NCI-H446 (cell line): ENCODE results near the gene PPM1J.

Experiments
- DNase-seq, 2 experiments: peaks; one replicate each; lab custom pipeline; 2025; lab: John Stamatoyannopoulos, UW

Gene PPM1J

DNA sequence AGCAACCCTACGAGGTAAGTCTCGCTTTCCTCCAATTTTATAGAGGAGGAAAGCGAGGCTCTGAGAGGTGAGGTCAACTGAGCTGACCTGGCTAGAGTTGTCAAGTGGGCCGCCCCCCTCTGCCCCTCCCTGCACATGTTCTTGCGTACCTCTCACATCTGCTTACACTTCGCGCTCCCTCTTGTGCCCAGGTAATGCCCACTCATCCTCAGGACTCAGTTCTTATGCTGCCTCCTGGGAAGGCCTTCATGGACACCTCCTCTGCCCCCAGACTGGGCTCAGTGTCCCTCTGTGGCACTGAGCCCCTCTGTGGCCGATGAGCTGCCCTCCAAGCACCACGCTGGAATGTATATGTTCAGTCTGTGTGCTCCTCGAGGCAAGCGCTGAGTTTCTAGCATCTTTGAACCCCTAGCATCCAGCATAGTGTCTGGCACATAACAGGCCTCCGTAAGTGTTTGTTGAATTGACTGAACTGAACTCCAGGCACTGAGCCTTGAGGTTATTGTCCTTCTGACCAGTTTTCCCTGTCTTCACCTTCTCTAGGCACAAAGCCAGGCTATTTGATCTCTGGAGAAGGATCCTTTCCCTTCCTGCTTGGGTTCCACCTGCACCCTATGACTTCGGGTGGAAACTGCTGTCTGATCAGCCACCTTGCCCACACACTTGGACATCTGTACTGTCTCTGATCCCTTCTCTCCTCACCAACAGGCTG is 27.2 kb downstream of the PPM1J start:
- DNase-seq, result no peak

DNA sequence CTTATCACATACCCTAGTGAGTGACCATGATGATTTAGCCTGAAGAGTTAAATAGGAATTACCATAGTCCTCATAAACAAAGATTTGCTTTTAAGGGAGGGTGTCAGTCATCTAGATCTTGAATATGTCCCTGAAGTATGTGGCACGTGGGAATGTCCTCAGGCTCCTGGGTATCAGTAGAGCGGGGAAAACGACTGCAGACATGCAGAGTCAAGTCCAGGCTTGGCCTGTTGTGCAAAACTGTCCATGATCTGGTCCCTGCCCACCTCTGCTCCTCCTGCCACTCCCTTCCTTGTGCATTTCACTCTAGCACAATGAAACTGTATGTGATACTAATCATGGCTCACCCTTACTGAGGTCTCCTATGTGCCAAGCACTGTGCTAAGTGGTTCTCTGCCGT is 27.8 kb downstream of the PPM1J start:
- no peak for DNase-seq

DNA sequence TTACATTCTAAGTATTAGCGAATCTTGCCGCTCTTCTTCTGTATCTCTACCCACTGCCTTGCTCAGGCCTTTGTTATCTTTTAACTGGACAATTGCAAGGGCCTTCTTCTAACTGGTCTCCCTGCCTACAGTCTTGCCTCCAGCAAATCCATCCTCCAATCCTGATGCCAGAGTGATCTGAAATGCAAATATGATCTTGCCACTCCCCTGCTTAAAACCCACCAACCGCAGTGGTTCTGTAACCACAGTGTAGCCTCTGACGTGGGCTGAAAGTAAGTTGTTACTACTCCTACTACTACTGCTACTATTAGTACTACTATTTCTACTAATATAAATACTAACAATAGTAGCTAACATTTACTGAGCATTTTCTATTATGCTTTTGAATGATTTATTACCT is 28.3 kb downstream of the PPM1J start:
- no peak for DNase-seq

DNA sequence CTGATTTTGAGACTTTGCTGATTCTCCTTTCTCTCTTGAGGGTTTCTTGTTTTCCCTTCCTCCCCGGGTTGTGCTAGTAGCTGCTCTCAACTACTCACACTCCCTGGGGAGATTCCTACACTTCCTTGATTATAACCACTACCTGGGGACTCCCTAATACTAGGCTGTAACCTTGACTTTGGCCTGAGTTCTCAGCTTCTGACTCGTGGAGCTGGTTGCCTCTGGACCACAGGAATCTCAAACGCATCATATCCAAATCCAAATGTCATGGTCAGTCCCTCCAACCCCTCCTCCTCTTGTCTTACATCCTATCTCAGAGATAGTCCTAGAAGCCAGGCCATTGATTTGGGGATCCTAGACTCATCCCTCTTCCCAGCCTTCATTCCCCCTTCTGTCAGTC is 28.7 kb downstream of the PPM1J start:
- no peak for DNase-seq

DNA sequence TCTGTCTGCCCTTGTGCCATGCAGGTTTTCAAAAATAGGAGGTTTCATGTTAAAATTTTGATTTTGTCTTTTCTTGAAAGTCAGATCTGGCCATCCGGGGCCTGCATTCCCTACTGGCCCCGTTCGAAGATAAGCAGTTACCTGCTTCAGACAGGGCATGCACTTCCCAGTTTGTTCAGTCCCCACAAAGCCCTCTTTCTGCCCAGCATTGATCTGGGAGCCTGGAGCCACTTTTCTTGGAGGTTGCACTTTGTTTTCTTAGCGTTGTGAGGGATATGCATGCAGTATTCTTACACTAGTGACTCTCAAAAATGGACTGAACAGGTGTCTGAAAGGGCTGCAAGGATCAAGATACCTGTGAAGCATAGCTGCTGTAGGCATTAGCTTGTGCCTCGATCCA is 29.2 kb downstream of the PPM1J start:
- no peak for DNase-seq

DNA sequence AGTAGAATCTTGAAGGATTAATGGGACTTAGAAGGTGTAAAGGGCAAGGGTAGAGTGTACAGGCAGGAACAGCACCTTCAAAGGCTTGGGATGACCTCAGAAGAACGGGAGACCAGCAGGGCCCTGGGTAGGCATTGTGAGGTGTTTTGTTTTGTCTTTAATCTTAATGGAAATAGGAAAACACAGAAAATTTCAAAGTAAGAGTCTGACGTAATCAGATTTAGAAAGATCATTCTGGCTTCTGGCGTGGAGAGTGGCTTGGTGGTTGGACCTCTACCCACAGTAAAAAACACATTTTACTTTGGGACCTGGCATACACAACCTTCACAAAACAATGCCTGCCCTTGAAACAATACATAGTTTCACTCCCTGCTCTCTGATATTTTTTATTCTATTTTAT is 36.5 kb downstream of the PPM1J start:
- no peak for DNase-seq

DNA sequence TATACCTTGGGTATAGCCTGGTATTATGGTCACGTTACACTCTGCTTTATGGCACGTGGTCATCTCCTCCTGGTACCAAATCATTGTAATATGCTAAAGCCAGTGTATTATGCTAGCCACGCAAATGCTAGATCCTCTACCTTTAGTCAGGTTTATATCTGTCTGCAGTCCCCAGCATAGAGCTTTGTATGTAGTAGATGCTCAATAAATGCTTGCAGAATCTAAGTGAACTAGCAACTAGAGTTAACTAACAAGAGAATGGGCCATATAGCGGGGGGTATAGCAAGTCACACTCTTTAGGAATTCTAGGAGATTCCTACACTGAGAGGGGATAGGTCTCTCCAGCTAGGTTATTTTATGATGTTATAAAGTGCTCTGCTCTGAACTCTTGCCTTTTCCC is 37.6 kb downstream of the PPM1J start:
- DNase-seq, result no peak

DNA sequence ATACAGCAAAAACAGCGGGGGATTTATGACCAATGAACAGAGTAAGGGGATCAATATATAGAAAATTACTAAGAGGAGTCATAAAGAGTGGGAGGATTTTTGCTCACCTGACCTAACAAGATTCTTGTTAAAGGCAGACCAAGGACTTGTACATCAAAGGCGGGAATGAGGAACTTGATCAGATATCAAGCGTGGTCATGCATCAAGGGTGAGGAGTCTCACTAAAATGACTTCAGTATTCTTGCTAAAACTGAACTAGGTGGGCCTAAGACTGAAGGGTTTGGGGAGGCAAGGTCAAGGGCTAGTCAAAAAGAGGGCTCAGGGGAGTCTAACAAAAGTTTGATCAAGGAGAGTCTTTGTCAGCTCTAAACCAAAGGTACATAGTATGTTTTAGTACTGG is 38.6 kb downstream of the PPM1J start:
- no peak for DNase-seq

DNA sequence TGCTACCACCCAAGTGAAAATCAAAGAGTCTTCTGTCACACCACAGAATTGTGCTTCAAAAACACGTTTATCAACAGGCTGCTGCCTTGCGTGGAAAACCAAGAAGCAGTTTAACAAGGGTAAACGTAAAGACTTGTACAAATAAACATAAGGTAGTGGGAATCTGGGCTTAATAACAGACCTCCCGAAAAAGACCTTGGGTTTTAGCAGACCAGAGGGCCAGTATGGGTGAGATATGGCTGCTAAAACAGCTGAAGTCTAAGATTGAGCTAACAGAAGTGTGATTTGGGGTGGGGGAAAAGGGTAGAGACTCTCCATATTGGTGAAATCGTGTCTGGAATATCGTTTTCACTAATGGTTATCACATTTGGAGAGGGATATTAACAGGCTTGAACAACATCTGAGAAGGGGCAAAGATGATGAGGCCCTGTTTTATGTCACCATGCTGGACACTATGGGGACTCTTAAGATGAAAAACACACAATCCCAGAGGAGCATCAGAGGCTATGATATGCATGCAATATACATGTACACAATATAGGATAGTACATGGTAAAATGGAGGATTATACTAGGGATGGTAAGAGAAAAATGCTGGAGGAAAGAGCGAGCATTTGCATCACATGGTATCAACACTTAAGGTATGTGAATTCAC is 39.3 kb downstream of the PPM1J start:
- no peak for DNase-seq

DNA sequence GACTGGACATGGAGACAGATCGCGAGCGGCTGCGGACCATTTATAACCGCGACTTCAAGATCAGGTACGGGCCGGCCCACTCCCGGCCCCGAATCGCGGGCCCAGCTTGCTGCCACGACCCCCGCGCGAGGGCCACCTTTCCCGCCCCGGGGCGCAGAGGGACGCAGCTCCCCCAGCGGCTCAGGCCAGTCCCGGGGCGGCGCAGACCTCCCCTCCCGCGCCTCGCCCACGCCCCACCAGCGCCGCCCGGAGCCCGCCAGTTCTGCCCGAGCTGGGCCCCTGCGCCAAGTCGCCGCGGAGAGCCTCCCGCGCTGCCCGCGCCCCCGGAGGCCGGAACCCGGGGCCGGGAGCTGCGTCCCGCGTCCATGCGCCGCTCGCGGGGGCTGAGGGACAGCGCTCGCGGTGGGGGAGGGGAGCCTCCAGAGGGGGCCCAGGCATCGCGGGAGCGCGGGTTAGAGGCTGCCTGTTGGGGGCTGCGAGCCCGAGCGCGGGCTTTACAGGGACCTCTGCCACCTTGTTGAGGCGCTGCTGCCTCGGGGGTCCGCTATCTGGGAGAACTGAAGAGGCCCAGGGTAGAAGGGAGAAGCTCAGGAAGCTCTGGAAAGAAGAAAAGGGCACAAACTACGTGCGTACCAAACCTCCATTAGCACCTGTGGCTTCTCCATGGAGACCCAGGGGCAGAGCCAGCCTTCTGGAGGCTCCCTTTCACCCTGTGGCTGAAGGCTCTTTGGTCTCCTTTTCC is 40.0 kb downstream of the PPM1J start:
- DNase-seq, result peak; percentile 35 to 43

DNA sequence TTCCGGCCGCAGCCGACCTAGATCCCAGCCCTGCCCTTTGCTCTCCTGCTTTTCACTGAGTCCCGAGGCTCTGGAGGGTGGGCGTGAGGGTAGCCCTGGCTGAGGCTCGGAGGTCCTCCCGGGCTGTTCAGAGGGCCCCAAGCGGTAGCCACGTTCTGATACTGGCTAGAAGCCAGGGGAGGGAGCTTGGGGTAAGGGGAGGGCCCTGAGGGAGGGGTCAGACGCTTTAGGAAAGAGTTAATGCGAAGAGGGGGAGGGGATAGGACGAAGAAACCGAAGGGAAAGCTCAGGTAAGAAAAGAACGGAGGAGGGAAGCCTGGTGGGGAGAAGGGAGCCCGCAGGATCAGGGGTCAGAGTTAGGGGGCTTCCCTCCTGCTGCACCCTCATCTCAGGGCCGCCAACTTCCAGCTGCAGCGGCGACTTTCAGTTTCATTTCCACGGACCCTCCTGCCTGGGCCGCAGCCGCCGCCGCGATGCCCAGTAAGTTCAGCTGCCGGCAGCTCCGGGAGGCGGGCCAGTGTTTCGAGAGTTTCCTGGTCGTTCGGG is 40.6 kb downstream of the PPM1J start, which contains the start of gene MOV10:
Gene MOV10, plus strand, starts transcription at position 220 of the 546 bp plus-strand sequence. Its CDS starts 254 bp downstream, at position 474.
- peak; percentile 20 to 62 for DNase-seq

DNA sequence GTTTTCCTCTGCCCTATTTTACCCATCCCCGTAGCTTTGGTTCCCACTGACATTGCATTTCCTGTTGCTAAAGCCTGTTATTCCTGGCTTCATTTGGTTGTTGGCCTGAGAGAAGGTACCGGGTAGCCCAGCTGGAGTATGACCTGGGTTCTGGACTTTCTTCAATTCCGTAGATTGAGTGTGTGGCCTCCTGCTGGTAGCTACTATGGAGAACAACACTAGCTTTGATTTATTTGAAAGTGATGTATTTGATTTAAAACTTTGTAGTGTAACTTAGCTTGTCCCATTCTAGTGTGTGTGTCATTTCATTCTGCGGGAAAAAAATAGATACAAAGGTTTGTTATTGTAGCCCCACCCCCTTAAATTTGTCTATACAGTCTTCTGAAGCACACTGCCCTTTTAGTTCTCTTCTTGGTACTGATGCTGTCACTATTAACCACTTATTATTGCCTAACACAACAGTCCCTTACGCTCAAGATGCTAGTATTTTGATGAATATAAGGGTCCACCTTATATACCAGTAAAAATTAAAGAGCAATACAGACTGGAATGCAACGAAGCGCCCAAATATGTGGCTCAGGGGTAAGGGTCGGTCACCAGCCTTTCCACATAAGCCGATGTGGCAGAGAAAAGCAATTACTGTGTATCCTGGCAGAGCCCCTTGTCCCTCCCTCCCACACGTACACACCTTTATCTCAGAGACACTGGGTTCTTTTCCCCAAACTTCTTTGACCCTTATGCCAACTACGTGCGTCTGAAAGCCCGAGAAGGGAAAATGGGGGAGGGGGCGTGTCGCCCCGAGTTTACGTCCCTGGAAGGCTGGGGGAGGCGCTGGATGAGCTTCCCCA is 41.3 kb downstream of the PPM1J start:
- DNase-seq, result peak; percentile 4 to 9

DNA sequence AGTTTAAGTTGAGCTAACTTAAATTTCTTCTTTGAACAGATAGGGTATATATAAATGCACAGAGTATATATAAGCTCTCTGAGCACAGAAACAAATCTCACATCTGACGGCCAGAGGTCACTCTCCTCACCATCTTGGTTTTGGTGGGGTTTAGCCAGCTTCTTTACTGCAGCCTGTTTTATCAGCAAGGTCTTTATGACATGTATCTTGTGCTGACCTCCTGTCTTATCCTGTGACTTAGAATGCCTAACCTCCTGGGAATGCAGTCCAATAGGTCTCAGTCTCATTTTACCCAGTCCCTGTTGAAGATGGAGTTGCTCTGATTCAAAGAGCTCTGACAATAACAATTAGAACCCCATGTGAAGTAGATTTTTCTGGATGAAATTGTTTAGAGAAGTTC is 42.3 kb downstream of the PPM1J start:
- DNase-seq, result no peak

DNA sequence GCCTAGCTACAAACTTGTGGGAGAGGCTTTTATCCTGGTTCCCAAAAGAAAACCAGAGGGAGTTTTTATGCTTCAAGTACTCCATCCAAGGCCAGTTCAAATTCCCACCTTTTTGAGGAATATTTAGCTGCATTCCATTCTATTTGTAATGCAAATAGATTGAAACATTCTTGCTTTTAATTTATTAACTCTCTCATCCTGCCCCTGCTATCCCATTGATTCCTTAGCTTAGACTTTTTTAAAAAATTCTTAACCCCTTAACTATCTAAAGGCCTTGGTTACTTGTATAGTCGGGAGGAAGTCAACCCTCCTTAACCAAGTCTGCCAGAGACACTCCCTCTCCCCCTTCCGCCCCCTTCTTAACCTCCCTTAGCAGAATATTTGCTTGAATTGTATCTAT is 43.1 kb downstream of the PPM1J start:
- no peak for DNase-seq

DNA sequence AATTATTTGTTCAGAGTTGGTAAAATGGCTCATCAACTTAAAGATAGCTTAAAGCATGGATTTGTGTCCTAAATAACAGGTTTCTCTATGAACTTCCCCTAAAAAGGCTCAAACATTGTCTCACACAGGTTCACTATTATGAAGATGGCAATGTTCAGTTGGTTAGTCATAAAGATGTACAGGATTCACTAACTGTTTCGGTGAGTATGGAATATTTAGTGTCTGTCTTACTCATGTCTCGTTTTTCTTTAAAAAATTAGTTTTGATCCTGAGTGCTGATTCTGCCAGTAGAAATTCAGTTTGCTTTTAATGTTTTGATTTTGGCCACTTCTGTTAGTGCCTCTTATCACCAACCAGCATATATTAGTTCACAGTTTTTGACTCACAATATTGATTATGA is 48.2 kb downstream of the PPM1J start:
- DNase-seq, result no peak

DNA sequence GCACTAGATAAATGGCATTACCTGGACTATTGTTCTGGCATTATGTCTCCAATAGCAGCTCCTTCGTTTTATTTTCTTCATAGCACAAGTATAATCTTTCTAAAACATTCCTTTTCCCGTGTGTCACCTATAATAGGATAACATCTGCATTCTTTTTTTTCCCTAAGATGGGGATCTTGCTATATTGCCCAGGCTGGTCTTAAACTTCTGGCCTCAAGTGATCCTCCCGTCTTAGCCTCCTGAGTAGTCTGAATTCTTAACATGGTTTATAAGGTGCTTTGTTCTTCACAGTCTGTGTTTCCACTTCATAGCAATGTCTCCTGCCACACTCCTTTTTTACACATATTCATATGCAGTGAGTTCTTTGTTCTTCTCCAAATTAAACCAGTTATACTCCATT is 49.3 kb downstream of the PPM1J start:
- no peak for DNase-seq
